GM21447 (cell line): ENCODE data around the gene TPSB2.
"Not testable (repeated sequence)": the region's sequence is repeated elsewhere in the genome, so short reads cannot be mapped to it uniquely, and the experiment has no call there.

Source experiments
- ATAC-seq: cut with Tn5 transposase; IDR thresholded peaks from one replicate; pipeline ENCODE4 v1.9.1; 2021; ENCODE audit not compliant: unreplicated experiment

TPSB2 gene

GRCh38 chr16:1230084-1230470 lies at the start of gene TPSB2:
TSS of gene TPSB2 (minus strand) at chr16:1230184. CDS start at chr16:1229951, 233 bp downstream.
- not testable (repeated sequence) for ATAC-seq

DNA sequence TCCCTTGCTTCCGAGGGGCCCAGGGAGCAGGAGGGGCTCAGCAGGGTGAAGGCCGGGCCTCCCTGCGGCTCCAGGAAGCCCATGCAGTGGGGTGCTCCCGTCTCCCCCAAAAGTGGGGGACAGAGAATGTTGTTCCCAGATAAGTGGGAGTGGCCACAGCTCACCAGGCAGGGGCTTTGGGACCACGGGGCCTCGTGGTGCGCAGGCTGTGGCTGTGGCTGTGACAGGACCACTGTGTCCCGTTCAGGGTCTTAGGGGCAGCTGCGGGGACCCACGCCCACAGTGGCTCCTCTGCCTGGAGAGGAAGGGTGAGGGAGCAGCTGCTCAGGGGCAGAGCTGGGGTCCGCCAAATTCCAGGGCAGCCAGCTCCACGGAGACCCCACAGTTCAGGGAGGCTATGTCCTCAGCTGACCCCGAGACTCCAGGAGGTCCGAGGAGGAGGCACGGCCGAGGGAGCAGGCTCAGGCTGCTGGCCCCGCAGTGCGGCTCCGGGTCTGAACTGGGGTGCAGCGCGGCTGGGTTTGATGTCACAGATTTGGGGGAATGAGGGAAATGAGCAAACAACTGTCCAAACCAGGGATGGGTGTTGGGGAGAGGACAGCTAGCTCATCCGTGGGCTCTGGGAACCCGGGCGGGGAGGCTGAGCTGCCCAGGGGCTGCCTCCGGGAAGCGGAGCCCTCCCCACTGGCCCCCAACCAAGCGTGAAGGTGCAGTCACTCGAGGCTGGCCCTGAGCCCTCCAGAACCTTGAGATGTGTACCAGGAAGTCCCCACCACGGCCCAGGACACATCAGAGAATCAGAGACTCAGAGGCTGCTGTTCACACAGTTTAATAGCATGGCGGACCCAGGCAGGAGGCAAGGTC lies 49.3 kb upstream of the TPSB2 start:
- no peak for ATAC-seq

- no peak for ATAC-seq
Observed at GRCh38 chr16:1278477-1278876, 48.5 kb upstream of the TPSB2 start.

- no peak for ATAC-seq
Observed at GRCh38 chr16:1277617-1278282, 47.8 kb upstream of the TPSB2 start.

- no peak for ATAC-seq
Observed at GRCh38 chr16:1277151-1277598, 47.2 kb upstream of the TPSB2 start.

DNA sequence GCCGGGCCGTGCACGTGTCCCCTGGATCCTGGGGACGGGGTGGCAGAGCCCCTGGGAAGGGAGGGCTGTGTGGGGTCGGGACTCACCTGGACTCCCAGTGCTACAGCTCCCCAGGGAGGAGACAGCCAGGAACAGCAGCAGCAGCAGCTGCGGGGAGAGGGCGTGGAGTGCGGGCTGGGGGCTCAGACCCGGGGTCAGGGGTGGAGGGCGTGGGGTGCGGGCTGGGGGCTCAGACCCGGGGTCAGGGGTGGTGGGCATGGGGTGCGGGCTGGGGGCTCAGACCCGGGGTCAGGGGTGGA lies 46.5 kb upstream of the TPSB2 start:
- ATAC-seq, result no peak

DNA sequence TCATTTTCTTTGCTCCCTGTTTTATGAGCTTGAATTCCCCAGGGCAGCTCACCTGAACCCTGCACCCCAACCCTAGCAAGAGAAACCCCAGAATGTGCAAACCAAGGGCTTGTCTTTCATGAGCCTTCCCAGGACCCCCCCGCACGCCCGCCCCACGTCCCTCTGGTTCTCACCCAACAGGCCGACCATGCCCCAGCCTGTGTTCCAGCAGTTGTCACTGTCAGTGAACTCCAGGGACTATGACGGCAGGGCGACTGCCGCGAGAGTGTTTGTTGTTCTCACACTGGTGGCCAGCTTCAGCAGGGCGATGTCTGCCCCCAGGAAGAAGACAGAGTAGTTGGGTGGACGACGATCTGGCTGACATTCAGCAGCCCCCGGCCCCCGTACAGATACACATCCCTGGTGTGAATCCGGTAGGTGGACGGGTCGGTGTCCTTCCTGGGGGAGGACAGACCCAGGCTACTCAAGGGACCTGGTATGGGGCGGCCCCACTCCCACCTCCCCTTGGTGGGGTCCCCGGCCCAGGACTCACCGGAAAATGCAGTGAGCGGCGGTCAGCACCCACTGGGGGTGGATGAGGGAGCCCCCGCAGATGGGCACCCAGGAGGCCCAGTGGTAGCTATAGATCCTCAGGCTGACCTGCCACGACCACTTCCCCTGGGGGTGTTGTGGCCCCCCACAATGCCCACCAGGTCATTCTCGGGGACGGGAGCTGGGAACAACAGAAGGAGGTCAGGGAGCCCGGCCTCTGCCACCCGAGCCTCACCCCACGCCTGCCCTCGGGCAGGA lies 46.0 kb upstream of the TPSB2 start:
- ATAC-seq, result no peak

DNA sequence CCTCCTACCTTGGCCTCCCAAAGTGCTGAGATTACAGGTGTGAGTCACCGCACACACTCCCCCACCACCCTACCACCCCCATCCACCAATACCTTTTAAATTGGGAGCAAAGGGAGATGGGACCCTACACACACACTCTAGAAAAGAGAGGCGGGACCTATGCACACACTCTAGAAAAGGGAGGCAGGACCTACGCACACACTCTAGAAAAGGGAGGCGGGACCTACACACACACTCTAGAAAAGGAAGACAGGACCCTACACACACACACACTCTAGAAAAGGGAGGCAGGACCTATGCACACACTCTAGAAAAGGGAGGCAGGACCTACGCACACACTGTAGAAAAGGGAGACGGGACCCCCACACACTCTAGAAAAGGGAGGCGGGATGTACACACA lies 44.8 kb upstream of the TPSB2 start:
- ATAC-seq, result no peak

DNA sequence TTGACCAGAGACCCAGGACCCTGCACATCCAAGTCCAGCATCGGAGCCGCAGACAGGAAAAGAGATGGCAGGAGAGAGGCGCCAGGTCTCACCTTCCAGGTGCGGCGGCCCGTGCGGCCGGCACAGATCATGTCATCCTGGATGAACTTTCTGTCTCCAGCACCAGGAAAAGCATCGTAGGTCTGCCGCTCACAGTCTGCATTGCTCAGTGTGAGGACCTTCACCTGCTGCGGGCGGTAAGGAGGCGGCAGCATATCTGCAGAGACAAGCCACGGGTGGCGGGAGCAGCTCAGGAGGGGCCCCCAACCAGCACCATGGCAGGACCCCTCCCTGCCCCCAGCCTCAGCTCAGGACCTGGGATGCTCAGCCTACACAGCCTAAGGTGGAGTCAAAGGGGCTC lies 43.8 kb upstream of the TPSB2 start:
- no peak for ATAC-seq

DNA sequence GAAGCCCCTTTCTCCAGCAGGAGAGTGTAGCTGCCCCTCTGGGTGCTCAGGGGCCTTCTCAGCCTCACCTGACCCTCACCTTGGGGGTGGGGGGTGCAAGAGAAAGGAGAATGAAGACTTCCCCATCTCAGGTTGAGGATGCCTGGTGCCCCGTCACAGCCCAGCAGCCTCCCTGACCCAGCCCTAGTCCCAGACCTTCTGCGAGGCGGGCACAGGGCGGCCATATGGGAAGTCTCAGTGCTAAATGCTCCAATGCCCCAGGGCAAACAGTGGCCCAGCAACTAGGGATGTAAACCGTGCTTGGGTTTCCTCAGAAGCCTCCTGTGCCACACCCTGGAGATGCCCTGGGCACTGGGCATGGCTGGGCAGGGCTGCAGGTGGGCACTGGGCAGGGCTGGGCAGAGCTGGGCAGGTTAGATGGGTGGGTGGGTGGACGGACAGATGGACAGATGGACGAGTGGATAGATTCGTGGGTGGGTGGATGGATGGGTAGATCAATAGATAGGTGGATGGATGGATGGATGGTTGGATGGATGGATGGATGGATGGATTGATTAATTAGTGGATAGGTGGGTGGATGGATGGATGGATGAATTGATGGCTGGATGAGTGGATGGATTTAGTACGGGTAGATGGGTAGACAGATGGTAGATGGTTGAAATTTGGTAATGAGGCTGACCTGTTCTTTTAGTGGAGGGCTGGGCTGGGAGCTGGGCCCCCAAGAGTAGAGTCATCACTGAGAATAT lies 42.6 kb upstream of the TPSB2 start:
- no peak for ATAC-seq

DNA sequence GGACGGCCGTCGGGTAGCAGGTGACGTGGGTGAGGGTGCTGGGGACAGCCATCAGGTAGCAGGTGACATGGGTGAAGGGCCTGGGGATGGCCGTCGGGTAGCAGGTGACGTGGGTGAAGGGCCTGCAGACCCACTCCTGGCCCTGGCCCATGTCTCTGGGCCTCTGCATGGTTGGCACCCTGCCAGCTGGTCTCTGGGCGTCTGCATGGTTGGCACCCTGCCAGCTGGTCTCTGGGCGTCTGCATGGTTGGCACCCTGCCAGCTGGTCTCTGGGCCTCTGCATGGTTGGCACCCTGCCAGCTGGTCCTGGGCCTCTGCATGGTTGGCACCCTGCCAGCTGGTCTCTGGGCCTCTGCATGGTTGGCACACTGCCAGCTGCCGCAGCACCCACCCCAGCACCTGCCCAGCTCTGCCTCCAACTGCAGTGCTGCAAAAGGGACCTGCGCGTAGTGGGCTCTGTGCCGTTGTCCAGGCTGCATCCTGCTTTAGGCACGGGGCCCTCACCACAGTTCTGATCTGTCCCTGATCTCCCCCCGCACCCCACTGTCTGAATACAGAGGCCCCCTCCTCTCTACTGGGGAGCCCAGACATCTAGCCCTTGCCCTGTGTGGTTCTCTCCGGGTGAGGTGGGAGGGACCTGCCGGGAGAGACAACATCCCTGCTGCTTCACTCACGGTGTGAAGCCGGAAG lies 41.9 kb upstream of the TPSB2 start:
- ATAC-seq, result not testable (repeated sequence)

- ATAC-seq, result no peak
Observed at GRCh38 chr16:1271380-1271723, 41.4 kb upstream of the TPSB2 start.

- ATAC-seq, result not testable (repeated sequence)
Observed at GRCh38 chr16:1269418-1269817, 39.4 kb upstream of the TPSB2 start.

DNA sequence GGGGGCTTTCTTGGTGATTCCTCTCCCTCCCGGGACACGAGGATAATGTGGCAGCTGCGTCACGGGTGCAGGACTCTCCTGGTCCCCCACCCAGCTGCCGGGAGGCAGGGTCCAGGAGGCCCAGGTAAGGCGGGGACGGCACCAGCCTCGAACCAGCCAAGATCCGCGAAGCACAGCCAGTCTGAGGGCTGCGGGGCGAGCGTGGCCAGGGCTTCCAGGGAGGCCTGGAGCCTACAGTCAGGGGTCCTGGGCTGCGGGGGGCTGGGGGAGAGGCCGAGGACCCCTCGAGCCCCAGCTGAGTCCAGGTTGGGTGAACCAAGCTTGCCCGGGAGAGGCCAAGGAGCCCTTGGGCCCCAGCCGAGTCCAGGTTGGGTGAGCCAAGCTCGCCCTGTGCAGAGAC lies 35.8 kb upstream of the TPSB2 start:
- ATAC-seq, result no peak

DNA sequence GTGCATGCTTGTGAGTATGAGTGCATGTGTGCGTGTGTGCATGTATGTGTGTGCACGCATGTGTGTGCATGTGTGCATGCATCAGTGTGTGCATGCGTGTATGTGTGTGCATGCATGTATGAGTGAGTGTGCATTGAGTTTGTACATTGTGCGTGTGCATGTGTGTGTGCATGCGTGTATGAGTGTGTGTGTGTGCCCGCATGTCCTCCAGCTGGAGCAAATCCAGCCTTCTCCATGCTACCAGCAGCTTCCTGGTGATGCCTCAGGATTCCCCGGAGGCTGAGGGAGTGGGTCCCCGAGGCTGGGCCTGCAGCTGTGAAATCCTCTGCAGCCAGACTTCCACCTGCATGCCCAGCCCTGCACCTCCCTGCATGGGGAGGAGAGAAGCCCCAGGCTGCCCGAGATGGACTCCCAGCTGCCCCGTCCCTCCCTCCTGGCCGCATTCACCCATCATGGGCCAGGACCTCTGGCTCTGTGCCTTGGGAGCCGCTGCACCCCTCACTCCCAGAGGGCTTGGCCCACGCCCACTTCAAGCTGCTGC lies 35.2 kb upstream of the TPSB2 start:
- ATAC-seq, result no peak

GRCh38 chr16:1264345-1265089 lies 34.5 kb upstream of the TPSB2 start:
- no peak for ATAC-seq

DNA sequence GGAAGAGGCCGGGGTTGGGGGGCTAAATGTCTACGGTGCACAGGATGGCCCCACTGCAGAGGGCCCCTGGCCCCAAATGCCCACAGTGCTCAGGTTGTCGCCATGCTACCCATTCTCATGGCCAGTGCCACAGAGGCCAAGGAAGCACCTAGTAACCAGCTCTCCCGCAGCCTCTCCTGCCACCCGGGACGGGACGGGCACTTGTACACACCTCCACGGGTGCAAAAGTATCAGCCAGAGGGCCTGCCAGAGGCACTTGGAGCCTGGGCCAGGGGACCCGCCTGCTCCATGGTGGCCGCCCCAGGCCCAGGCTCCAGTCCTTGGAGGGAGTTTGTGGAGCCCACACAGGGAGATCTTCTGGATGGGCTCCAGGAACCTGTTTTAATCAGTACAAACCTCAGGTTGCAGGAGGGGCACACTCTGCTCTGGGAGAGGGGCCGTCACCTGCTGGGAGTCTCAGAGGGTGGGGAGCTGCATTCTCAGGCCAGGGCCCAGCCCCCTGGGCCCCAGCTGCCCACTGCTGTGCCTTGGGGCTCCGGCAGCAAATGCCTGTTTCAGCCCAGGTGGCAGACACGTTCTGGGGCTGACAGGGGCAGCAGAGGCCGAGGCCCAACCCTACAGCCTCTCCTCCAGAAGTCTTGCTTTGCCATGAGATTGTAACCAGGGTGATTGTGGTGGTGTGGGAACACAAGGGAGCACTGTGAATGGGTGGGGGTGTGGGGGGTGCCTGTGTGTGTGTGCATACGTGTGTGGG lies 33.8 kb upstream of the TPSB2 start:
- no peak for ATAC-seq

DNA sequence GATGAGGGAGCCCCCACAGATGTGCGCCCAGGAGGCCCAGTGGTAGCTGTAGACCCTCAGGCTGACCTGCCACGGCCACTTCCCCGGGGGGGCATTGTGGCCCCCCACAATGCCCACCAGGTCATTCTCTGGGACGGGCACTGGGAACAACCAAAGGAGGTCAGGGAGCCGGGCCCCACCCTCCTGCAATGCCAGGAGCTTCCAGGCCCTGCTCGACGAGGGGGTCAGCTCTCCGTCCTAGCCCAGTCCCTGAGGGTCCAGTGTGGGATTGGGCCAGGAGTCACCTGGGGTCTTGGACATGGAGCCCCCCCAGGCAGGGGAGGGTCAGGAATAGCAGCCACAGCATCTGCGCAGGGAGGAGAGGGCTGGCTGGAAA lies 32.9 kb upstream of the TPSB2 start:
- ATAC-seq, result no peak
